ENCODE measurements around the gene ZNF41. TPM values are rescaled to one million over a fixed set of nuclear protein-coding genes. Genes with fewer than 3 reads are reported as not detected.

Gene ZNF41
- total RNA-seq, 1 experiment from 2014 or later: 6.6 TPM

DNA sequence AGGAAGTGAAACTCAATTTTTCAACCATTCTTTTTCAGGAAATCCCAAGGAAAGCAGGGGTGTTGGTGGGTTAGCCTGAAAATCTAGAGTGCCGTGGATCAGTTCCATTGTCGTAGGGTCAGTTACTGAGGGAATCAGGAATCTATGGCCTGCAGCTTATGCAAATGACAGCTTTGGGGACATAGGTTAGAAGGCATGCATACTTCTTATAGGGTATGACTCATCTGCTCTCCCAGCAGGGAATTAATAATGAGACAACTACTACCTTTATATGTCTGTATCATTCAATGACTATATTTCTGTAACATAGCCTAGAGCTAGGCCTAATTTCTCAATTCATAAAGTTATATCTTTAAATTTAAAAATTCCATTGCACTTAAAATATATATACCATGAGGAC is 36.6 kb downstream of the ZNF41 start:
- no peak for DNase-seq
- no peaks in the 10 kb centered on the region; the same call in 1 of the 2 replicates for H3K36me3 ChIP-seq (ENCODE audit: control insufficient read depth, insufficient read depth, low read length)
- no peaks in the 10 kb centered on the region for H3K4me1 ChIP-seq
- peaks cover 8% of the 10 kb centered on the region for H3K9me3 Mint-ChIP-seq (ENCODE audit: unreplicated experiment)
- no peaks in the 10 kb centered on the region for H3K4me1 Mint-ChIP-seq (ENCODE audit: low read depth, unreplicated experiment)
- H3K27ac Mint-ChIP-seq (ENCODE audit: unreplicated experiment): no peak overlapping the region
- intact Hi-C loops (cut with micrococcal nuclease; ENCODE audit: unreplicated experiment): no loop called here
- BruUV-seq (replicated peaks): no TSS peak
- ChIA-PET CTCF (no interaction called here), POLR2A (no interaction called here)
- H3K9me3 ChIP-seq: no peaks in the 10 kb centered on the region
- H3K4me3 ChIP-seq (ENCODE audit: low read depth, low read length): no peak overlapping the region
- H3K4me3 Mint-ChIP-seq (ENCODE audit: unreplicated experiment): no peak overlapping the region
- no peaks in the 10 kb centered on the region for H3K27me3 Mint-ChIP-seq (ENCODE audit: insufficient read depth, unreplicated experiment)
- no peaks in the 10 kb centered on the region for H3K27me3 ChIP-seq (replicated peaks; ENCODE audit: control insufficient read depth, insufficient read depth, low read length)
- TF ChIP-seq, protein P1, sequence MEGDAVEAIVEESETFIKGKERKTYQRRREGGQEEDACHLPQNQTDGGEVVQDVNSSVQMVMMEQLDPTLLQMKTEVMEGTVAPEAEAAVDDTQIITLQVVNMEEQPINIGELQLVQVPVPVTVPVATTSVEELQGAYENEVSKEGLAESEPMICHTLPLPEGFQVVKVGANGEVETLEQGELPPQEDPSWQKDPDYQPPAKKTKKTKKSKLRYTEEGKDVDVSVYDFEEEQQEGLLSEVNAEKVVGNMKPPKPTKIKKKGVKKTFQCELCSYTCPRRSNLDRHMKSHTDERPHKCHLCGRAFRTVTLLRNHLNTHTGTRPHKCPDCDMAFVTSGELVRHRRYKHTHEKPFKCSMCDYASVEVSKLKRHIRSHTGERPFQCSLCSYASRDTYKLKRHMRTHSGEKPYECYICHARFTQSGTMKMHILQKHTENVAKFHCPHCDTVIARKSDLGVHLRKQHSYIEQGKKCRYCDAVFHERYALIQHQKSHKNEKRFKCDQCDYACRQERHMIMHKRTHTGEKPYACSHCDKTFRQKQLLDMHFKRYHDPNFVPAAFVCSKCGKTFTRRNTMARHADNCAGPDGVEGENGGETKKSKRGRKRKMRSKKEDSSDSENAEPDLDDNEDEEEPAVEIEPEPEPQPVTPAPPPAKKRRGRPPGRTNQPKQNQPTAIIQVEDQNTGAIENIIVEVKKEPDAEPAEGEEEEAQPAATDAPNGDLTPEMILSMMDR (IDR thresholded peaks at IDR 0.05; ENCODE audit: insufficient read depth in 1 of 2, low read depth in 1 of 2, low read length in 1 of 2, severe bottlenecking in 1 of 2, unreplicated experiment in 1 of 2): no peak
- no peaks in the 10 kb centered on the region for H3K36me3 Mint-ChIP-seq (ENCODE audit: insufficient read depth, unreplicated experiment)

DNA sequence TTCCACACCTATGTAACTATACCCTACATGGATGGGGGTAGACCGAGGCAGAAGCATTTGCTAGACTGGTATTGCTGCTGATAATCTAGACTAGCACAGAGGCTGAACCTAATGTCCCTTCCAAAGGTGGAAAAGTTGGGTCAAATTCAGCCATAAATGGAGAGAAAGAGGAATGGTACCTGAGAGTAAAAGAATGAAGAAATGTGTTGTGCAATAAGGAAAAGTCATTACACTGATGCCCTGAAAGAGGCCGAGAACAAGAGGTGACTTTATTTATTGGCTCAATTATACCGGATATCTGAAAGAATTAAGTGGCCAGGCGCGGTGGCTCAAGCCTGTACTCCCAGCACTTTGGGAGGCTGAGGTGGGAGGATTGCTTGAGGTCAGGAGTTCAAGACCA is 52.1 kb downstream of the ZNF41 start:
- no peaks in the 10 kb centered on the region for H3K27me3 ChIP-seq (replicated peaks; ENCODE audit: control insufficient read depth, insufficient read depth, low read length)
- no peaks in the 10 kb centered on the region for H3K9me3 ChIP-seq
- CTCF ChIA-PET: no interaction called here
- H3K36me3 ChIP-seq (ENCODE audit: control insufficient read depth, insufficient read depth, low read length): no peaks in the 10 kb centered on the region
- no peaks in the 10 kb centered on the region for H3K27me3 Mint-ChIP-seq (ENCODE audit: insufficient read depth, unreplicated experiment)
- no peak for DNase-seq
- H3K4me1 ChIP-seq: no peaks in the 10 kb centered on the region
- no TSS peak for BruUV-seq (replicated peaks)
- TF ChIP-seq, protein P1 (IDR thresholded peaks at IDR 0.05; ENCODE audit: insufficient read depth in 1 of 2, low read depth in 1 of 2, low read length in 1 of 2, severe bottlenecking in 1 of 2, unreplicated experiment in 1 of 2): no peak
- no peak overlapping the region for H3K4me3 Mint-ChIP-seq (ENCODE audit: unreplicated experiment)
- no peak overlapping the region for H3K27ac Mint-ChIP-seq (ENCODE audit: unreplicated experiment)
- H3K9me3 Mint-ChIP-seq (ENCODE audit: unreplicated experiment): no peaks in the 10 kb centered on the region
- POLR2A ChIA-PET: no interaction called here
- H3K4me3 ChIP-seq (ENCODE audit: low read depth, low read length): no peak overlapping the region
- no peaks in the 10 kb centered on the region for H3K4me1 Mint-ChIP-seq (ENCODE audit: low read depth, unreplicated experiment)
- H3K36me3 Mint-ChIP-seq (ENCODE audit: insufficient read depth, unreplicated experiment): no peaks in the 10 kb centered on the region
- intact Hi-C loops (cut with micrococcal nuclease; ENCODE audit: unreplicated experiment): no loop called here

DNA sequence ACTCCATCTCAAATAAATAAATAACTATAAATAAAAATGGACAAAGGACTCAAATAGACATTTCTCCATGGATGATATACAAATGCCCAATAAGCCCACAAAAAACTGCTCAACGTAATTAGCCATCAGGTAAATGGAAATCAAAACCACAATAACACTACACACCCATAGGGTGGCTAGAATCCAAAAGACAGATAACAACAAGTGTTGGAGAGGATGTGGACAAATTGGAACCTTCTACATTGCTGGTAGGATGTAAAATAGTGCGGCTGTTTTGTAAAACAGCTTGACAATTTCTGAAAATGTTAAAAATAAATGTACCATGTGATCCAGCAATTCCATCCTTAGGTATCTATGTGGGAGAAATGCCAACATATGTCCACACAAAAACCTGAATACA is 60.6 kb downstream of the ZNF41 start:
- H3K27me3 Mint-ChIP-seq (ENCODE audit: insufficient read depth, unreplicated experiment): no peaks in the 10 kb centered on the region
- TF ChIP-seq, protein P1 (IDR thresholded peaks at IDR 0.05; ENCODE audit: insufficient read depth in 1 of 2, low read depth in 1 of 2, low read length in 1 of 2, severe bottlenecking in 1 of 2, unreplicated experiment in 1 of 2): no peak
- no peak overlapping the region for H3K27ac Mint-ChIP-seq (ENCODE audit: unreplicated experiment)
- no peaks in the 10 kb centered on the region for H3K36me3 ChIP-seq (ENCODE audit: control insufficient read depth, insufficient read depth, low read length)
- DNase-seq: no peak
- intact Hi-C loops (cut with micrococcal nuclease; ENCODE audit: unreplicated experiment): no loop called here
- no peaks in the 10 kb centered on the region for H3K9me3 ChIP-seq
- ChIA-PET POLR2A (no interaction called here), CTCF (no interaction called here)
- H3K27me3 ChIP-seq (replicated peaks; ENCODE audit: control insufficient read depth, insufficient read depth, low read length): no peaks in the 10 kb centered on the region
- H3K4me3 ChIP-seq (ENCODE audit: low read depth, low read length): no peak overlapping the region
- no peaks in the 10 kb centered on the region for H3K36me3 Mint-ChIP-seq (ENCODE audit: insufficient read depth, unreplicated experiment)
- no peaks in the 10 kb centered on the region for H3K4me1 ChIP-seq
- H3K4me1 Mint-ChIP-seq (ENCODE audit: low read depth, unreplicated experiment): no peaks in the 10 kb centered on the region
- no peak overlapping the region for H3K4me3 Mint-ChIP-seq (ENCODE audit: unreplicated experiment)
- no TSS peak for BruUV-seq (replicated peaks)
- H3K9me3 Mint-ChIP-seq (ENCODE audit: unreplicated experiment): no peaks in the 10 kb centered on the region
